OCI-LY7 (cell line): ENCODE measurements around the gene CDK7. TPM values are rescaled to one million over a fixed set of nuclear protein-coding genes. Genes with fewer than 3 reads are reported as not detected.

Experiments used
- BruUV-seq: library from RNA; stranded (reverse); fragments of 400-500 nt; replicated peaks from 2 replicates; lab custom pipeline; 2021; lab: Mats Ljungman, UMichigan
- CTCF ChIA-PET: fragments of 300-600 bp; sonication (Branson Sonifier 250); formaldehyde crosslinking; loops from one replicate; lab custom pipeline; 2022; ENCODE audit warnings: antibody characterized with exemption; ENCODE audit not compliant: unreplicated experiment; lab: Charles Lee
- POLR2A ChIA-PET: fragments of 300-600 bp; sonication (Branson Sonifier 250); formaldehyde crosslinking; loops from one replicate; lab custom pipeline; 2022; ENCODE audit warnings: antibody characterized with exemption; lab: Charles Lee
- DNase-seq: peaks from one replicate; pipeline ENCODE4 v3.0.0-alpha.2; 2015; ENCODE audit warnings: low spot score
- H2AFZ ChIP-seq: fragments of 200-600 bp; sonication (generic), shearing (Covaris generic); 2 replicates; pipeline ENCODE4 v1.6.1; 2014; ENCODE audit warnings: mild to moderate bottlenecking, antibody characterized with exemption, low read length, moderate library complexity
- H3K27ac ChIP-seq: fragments of 200-600 bp; sonication (generic); 2 replicates; pipeline ENCODE4 v1.5.1; 2014; ENCODE audit warnings: mixed run types, low read depth, mild to moderate bottlenecking, moderate library complexity, low read length, inconsistent platforms; ENCODE audit not compliant: poor library complexity, severe bottlenecking
- H3K36me3 ChIP-seq: fragments of 200-600 bp; sonication (generic); 2 replicates; pipeline ENCODE4 v1.6.1; 2014; ENCODE audit warnings: mild to moderate bottlenecking, antibody characterized with exemption, low read length, moderate library complexity, mixed read lengths; ENCODE audit not compliant: insufficient read depth
- H3K4me1 ChIP-seq: fragments of 200-600 bp; sonication (generic); 2 replicates; pipeline ENCODE4 v1.5.1; 2014; ENCODE audit warnings: mild to moderate bottlenecking, low read length; ENCODE audit not compliant: insufficient read depth, poor library complexity, severe bottlenecking
- H3K4me2 ChIP-seq: fragments of 200-600 bp; sonication (generic); 2 replicates; pipeline ENCODE4 v1.6.1; 2014; ENCODE audit warnings: mild to moderate bottlenecking, low read length
- H3K4me3 ChIP-seq: fragments of 200-600 bp; sonication (generic); 2 replicates; pipeline ENCODE4 v1.5.1; 2014; ENCODE audit warnings: mild to moderate bottlenecking, low read depth, low read length; ENCODE audit not compliant: poor library complexity, severe bottlenecking
- H3K79me2 ChIP-seq: fragments of 200-600 bp; sonication (generic); 2 replicates; pipeline ENCODE4 v1.6.1; 2016; ENCODE audit warnings: low read depth, mild to moderate bottlenecking, low read length, moderate library complexity, mixed read lengths; ENCODE audit not compliant: insufficient read depth
- H3K9me2 ChIP-seq: fragments of 200-600 bp; sonication (generic); 2 replicates; pipeline ENCODE4 v1.6.1; 2016; ENCODE audit warnings: mild to moderate bottlenecking, low read length, mixed read lengths; ENCODE audit not compliant: insufficient read depth
- H3K9me3 ChIP-seq: fragments of 200-600 bp; sonication (generic); 2 replicates; pipeline ENCODE4 v1.6.1; 2014; ENCODE audit warnings: mild to moderate bottlenecking, mixed run types, low read length, mixed read lengths
- H4K20me1 ChIP-seq: fragments of 200-600 bp; sonication (generic); 2 replicates; pipeline ENCODE4 v1.6.1; 2014; ENCODE audit warnings: mild to moderate bottlenecking, antibody characterized with exemption, low read length, moderate library complexity, mixed read lengths; ENCODE audit not compliant: insufficient read depth
- CTCF ChIP-seq: fragments of 200-600 bp; sonication (generic); conservative IDR thresholded peaks from 2 replicates; pipeline ENCODE4 v1.5.1; 2014; ENCODE audit warnings: mild to moderate bottlenecking, antibody characterized with exemption, low read length, moderate library complexity, mixed read lengths
- EZH2phosphoT487 ChIP-seq: fragments of 200-600 bp; sonication (generic); IDR thresholded peaks from 2 replicates; pipeline ENCODE4 v1.6.1; 2018; ENCODE audit warnings: low read depth, borderline replicate concordance, mild to moderate bottlenecking, mixed run types, antibody characterized with exemption, low read length, moderate library complexity, mixed read lengths
- intact Hi-C: fragments of 100-400 bp; cut with micrococcal nuclease; formaldehyde crosslinking; loops from one replicate; pipeline ENCODE4 v1.10.0; 2022; ENCODE audit not compliant: unreplicated experiment
- total RNA-seq, 2 experiments: library from RNA; depleted of rRNA in 1 of 2; stranded (reverse); fragments of >200 nt in 1 of 2; shearing (Covaris generic) in 1 of 2; gene quantifications; 2 replicates each; pipeline ENCODE4 v1.2.3, GENCODE V29; 2014 to 2022

Gene CDK7
- total RNA-seq, 2 experiments from 2014 or later: 18.4 to 33.1 TPM

GRCh38 chr5:69299625-69300024, 64.9 kb downstream of the CDK7 start:
- no peaks in the 10 kb centered on the region for H3K36me3 ChIP-seq
- H3K4me2 ChIP-seq: no peak overlapping the region
- H3K9me3 ChIP-seq: no peaks in the 10 kb centered on the region
- no peak overlapping the region for H3K4me3 ChIP-seq
- TF ChIP-seq EZH2phosphoT487: no peak
- no peak for TF ChIP-seq CTCF
- ChIA-PET CTCF (no interaction called here), POLR2A (no interaction called here)
- BruUV-seq: no TSS peak
- DNase-seq: no peak
- H4K20me1 ChIP-seq: no peaks in the 10 kb centered on the region
- H3K27ac ChIP-seq: no peak overlapping the region
- intact Hi-C loops: loop anchor here (10.0 kb wide), 1 partner anchor 55 kb away; no protein-coding TSS in a partner anchor
- H3K9me2 ChIP-seq: no peaks in the 10 kb centered on the region
- H3K4me1 ChIP-seq: no peaks in the 10 kb centered on the region
- no peaks in the 10 kb centered on the region for H3K79me2 ChIP-seq
- H2AFZ ChIP-seq: no peak overlapping the region

- no peaks in the 10 kb centered on the region for H4K20me1 ChIP-seq
- intact Hi-C loops: loop anchor here (10.0 kb wide), 1 partner anchor 56 kb away; no protein-coding TSS in a partner anchor
- POLR2A ChIA-PET: interaction anchor here (0.7 kb wide), 1 partner anchor 79 kb away, joined by 3 read pairs; no protein-coding TSS in a partner anchor
- no peak overlapping the region for H2AFZ ChIP-seq
- H3K9me3 ChIP-seq: no peaks in the 10 kb centered on the region
- no peaks in the 10 kb centered on the region for H3K9me2 ChIP-seq
- CTCF ChIA-PET: no interaction called here
- no peak for DNase-seq
- TF ChIP-seq EZH2phosphoT487 (no peak), CTCF (no peak)
- H3K36me3 ChIP-seq: no peaks in the 10 kb centered on the region
- no peak overlapping the region for H3K27ac ChIP-seq
- H3K4me1 ChIP-seq: no peaks in the 10 kb centered on the region
- no TSS peak for BruUV-seq
- no peaks in the 10 kb centered on the region for H3K79me2 ChIP-seq
- H3K4me3 ChIP-seq: no peak overlapping the region
- no peak overlapping the region for H3K4me2 ChIP-seq
Observed at GRCh38 chr5:69300537-69301203, 66.0 kb downstream of the CDK7 start.

GRCh38 chr5:69305512-69305911, 70.8 kb downstream of the CDK7 start:
- no peaks in the 10 kb centered on the region for H3K4me1 ChIP-seq
- H3K9me2 ChIP-seq: no peaks in the 10 kb centered on the region
- ChIA-PET CTCF (no interaction called here), POLR2A (interaction anchor here (0.6 kb wide), 1 partner anchor 10 kb away, joined by 5 read pairs; no protein-coding TSS in a partner anchor)
- no peaks in the 10 kb centered on the region for H3K79me2 ChIP-seq
- intact Hi-C loops: loop anchor here (10.0 kb wide), 1 partner anchor 61 kb away; no protein-coding TSS in a partner anchor
- DNase-seq: no peak
- H3K4me3 ChIP-seq: no peak overlapping the region
- H3K36me3 ChIP-seq: peaks cover 5% of the 10 kb centered on the region; the same call in 1 of the 2 replicates
- no TSS peak for BruUV-seq
- TF ChIP-seq CTCF (no peak), EZH2phosphoT487 (no peak)
- no peak overlapping the region for H3K4me2 ChIP-seq
- 0 out of 2 replicates have a peak, but pooled peaks cover 4% of the 10 kb centered on the region for H3K9me3 ChIP-seq
- no peak overlapping the region for H3K27ac ChIP-seq
- H4K20me1 ChIP-seq: no peaks in the 10 kb centered on the region
- H2AFZ ChIP-seq: no peak overlapping the region
